MV-4-11 (cell line): ENCODE results near the gene MAGEA3.
"Not testable (repeated sequence)": the region's sequence is repeated elsewhere in the genome, so short reads cannot be mapped to it uniquely, and the experiment has no call there.

Experiments
- DNase-seq: peaks from one replicate; lab custom pipeline; 2025; lab: John Stamatoyannopoulos, UW

The MAGEA3 gene

GRCh38 chrX:152697952-152698931, at the start of gene MAGEA3:
TSS of gene MAGEA3 (plus strand) at chrX:152698794. CDS start at chrX:152700833, 2,039 bp downstream.
- DNase-seq: not testable (repeated sequence)

DNA sequence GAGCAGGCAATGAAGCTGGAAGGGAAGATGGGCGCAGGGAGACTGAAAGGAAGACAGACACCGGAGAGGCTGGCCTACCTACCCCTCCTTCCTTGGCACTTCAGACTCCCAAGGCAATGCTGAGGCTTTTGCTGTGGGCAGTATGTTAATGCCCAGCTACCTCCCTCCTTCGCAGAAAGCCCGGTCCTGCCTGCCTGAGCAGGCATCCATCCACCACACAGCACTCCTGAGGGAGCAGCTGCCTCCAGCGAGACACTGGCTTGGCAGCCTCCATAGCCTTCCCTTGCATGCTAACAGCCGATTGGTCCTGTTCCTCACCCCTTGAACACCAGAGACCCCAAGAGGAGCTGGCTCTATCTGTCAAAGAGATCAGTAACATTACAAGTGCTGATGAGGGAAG, 46.5 kb upstream of the MAGEA3 start:
- no peak for DNase-seq

GRCh38 chrX:152652467-152652866, 46.1 kb upstream of the MAGEA3 start:
- no peak for DNase-seq

- no peak for DNase-seq
Measured at GRCh38 chrX:152656087-152656486, 42.5 kb upstream of the MAGEA3 start.

DNA sequence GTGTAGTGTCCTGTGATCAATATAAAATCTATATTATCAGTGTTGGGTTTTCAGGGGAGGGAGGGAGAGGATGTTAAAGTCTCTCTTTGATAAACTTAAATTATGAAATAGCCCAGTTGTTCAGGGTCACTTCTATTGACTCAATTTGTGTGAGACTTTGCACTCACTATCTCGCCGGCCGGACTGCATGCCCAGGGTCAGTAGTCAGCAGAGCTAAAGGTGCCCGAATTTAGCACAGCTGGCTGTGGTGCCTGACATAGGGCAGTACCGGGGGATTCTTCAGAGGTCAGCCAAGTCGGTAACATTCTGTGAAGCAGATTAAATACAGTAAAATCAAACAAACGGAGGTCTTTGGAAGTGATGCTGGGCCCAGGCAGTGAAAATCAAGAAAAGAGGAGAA, 41.7 kb upstream of the MAGEA3 start:
- DNase-seq: no peak

DNA sequence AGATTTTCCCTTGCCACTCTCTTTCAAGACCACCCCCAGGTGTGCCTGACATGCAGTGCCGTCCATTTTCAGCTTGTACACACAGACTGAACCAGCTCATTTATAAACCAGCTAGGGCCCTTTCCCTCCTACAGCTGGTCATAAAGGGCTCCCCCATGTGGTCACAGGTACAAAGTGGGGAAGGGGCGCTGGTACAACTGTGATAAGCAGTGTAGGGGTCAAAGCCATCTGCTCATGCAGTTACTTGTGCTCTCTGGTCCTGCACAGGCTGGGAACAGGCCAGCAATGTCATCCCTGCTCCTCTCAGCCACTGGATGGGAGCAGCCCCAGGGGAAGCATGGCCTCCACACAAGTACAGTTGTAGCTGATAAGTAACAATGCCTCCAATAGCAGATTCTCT, 40.3 kb upstream of the MAGEA3 start:
- DNase-seq: no peak

DNA sequence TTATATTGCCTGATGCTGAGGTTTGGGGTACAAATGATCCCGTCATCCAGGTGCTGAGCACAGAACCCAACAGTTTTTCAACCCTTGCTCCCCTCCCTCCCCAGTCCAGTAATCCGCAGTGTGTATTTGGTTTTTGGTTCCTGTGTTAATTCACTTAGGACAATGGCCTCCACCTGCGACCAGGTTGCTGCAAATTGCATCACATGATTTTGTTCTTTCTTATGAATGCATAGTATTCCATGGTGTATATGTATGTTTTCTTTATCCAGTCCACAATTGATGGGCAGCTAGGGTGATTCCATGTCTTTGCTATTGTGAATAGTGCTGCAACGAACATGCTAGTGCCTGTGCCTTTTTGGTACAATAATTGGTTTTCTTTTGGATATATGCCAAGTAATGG, 35.5 kb upstream of the MAGEA3 start:
- no peak for DNase-seq

DNA sequence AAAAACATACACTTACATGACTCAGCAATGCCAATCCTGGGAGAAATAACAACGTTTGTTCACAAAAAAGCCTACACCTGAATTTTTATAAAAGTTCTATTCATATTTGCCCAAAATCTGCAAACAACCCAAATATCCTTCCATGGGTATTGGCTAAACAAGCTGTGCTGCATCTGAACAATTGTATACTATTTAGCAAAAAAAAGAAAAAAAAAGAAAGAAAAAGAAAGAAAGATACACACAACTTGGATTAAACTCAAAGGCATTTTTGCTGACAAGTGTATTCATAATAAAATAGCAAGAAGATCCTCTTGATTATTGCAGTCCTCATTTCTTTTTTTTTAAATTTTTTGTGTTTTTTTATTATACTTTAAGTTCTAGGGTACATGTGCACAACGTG, 24.5 kb upstream of the MAGEA3 start:
- DNase-seq: no peak

- DNase-seq: not testable (repeated sequence)
Measured at GRCh38 chrX:152674652-152675051, 23.9 kb upstream of the MAGEA3 start.

DNA sequence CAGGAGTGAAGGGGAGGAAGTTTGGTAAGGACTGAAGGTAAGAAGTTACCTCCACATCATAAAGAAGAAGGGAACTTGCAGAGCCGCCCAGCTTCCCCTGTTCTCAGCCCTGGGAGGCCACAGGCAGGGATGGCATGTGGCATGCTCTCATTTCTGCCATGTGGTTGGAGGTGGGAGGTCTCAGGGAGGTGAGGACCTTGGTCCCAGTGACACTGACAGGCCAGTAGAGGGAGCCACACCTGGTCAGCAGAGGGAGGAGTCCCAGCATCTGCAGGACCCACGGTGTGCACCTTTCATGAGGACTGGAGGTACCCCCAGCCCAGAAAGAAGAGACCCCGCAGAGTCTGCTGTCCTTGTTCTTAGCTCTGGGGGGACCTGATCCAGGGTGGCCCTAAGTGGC, 17.6 kb upstream of the MAGEA3 start:
- not testable (repeated sequence) for DNase-seq

DNA sequence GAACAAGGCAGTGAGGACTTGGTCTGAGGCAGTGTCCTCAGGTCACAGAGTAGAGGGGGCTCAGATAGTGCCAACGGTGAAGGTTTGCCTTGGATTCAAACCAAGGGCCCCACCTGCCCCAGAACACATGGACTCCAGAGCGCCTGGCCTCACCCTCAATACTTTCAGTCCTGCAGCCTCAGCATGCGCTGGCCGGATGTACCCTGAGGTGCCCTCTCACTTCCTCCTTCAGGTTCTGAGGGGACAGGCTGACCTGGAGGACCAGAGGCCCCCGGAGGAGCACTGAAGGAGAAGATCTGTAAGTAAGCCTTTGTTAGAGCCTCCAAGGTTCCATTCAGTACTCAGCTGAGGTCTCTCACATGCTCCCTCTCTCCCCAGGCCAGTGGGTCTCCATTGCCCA, 1.8 kb downstream of the MAGEA3 start:
- not testable (repeated sequence) for DNase-seq

DNA sequence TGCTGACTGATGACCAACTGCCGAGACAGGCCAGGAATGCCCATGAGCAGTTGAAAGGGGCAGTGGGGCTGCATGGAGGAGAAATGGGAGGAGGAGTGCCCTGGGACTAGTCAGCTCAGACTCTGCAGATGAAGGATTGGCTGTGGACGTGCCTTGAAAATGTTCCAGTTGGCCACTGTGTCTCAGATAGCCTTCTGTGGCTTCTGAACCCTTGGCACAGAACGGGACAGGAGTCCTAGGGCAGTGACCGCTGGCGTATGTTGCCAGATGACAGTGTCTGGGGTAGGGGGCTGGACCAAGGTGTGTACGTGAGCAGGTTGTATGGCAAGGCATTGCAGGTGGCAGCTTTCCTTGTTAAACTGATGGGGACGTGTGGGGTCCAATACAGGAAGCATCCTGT, 7.9 kb downstream of the MAGEA3 start:
- not testable (repeated sequence) for DNase-seq

DNA sequence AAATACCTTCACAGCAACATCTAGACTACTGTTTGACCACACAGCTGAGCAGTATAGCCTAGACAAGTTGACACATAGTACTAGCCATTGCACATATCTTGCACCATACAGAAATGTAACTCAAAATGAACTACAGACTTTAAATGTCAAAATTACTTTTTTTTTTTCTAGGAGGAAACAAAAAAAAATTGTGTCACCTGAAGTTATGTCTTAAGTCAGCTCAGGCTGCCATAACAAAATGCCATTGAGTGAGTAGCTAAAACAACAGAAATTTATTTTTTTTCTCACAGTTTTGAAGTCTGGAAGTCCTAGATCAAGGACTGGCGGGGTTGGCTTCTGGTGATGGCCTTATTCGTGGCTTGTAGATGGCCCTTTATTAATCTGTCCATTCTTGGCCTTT, 10.6 kb downstream of the MAGEA3 start, which contains the start of gene CSAG2:
TSS of gene CSAG2 (minus strand) at position 101 of the 400 bp plus-strand sequence. CDS start 161 bp downstream, outside the sequence.
- DNase-seq: not testable (repeated sequence)

GRCh38 chrX:152713195-152713594, 14.6 kb downstream of the MAGEA3 start:
- DNase-seq: not testable (repeated sequence)

DNA sequence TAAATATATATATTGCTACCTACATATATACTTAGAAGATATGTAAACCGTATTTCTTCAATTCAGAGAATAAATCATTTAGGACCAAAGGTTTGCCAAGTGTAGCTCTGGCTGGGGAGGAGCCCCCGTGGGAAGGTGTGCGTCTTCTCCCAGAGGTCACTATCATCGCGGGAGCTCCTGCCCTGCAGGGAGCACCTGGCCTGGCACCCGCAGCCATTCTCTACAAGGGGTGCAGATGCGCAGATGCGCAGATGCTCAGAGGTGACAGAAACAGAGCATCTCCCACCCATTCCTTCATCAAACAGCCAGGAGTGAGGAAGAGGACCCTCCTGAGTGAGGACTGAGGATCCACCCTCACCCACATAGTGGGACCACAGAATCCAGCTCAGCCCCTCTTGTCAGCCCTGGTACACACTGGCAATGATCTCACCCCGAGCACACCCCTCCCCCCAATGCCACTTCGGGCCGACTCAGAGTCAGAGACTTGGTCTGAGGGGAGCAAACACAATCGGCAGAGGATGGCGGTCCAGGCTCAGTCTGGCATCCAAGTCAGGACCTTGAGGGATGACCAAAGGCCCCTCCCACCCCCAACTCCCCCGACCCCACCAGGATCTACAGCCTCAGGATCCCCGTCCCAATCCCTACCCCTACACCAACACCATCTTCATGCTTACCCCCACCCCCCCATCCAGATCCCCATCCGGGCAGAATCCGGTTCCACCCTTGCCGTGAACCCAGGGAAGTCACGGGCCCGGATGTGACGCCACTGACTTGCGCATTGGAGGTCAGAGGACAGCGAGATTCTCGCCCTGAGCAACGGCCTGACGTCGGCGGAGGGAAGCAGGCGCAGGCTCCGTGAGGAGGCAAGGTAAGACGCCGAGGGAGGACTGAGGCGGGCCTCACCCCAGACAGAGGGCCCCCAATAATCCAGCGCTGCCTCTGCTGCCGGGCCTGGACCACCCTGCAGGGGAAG, 15.5 kb downstream of the MAGEA3 start, which contains the start of gene MAGEA2B:
TSS of gene MAGEA2B (plus strand) at position 814 of the 973 bp plus-strand sequence. CDS start 2,479 bp downstream, outside the sequence.
- not testable (repeated sequence) for DNase-seq

GRCh38 chrX:152725409-152725808, 26.8 kb downstream of the MAGEA3 start:
- no peak for DNase-seq

DNA sequence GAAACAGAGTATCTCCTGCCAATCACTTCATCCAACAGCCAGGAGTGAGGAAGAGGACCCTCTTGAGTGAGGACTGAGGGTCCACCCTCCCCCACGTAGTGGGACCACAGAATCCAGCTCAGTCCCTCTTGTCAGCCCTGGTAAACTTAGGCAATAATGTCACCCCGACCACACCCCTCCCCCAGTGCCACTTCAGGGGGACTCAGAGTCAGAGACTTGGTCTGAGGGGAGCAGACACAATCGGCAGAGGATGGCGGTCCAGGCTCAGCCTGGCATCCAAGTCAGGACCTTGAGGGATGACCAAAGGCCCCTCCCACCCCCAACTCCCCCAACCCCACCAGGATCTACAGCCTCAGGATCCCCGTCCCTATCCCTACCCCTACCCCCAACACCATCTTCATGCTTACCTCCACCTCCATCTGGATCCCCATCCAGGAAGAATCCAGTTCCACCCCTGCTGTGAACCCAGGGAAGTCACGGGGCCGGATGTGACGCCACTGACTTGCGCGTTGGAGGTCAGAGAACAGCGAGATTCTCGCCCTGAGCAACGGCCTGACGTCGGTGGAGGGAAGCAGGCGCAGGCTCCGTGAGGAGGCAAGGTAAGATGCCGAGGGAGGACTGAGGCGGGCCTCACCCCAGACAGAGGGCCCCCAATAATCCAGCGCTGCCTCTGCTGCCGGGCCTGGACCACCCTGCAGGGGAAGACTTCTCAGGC, 34.8 kb downstream of the MAGEA3 start, which contains the start of the genes CSAG1 and MAGEA12:
TSS of gene CSAG1 (minus strand) at position 461 of the 715 bp plus-strand sequence. CDS start 1,261 bp downstream, outside the sequence.
TSS of gene MAGEA12 (plus strand) at position 497 of the 715 bp plus-strand sequence. CDS start 2,405 bp downstream, outside the sequence.
- DNase-seq: no peak

DNA sequence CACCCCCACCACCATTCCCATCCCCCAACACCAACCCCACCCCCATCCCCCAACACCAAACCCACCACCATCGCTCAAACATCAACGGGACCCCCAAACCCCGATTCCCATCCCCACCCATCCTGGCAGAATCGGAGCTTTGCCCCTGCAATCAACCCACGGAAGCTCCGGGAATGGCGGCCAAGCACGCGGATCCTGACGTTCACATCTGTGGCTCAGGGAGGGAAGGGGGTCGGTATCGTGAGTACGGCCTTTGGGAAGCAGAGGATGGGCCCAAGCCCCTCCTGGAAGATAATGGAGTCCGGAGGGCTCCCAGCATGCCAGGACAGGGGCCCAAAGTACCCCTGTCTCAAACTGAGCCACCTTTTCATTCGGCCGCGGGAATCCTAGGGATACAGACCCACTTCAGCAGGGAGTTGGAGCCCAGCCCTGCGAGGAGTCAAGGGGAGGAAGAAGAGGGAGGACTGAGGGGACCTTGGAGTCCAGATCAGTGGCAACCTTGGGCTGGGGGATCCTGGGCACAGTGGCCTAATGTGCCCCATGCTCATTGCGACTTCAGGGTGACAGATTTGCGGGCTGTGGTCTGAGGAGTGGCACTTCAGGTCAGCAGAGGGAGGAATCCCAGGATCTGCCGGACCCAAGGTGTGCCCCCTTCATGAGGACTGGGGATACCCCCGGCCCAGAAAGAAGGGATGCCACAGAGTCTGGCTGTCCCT, 35.7 kb downstream of the MAGEA3 start:
- DNase-seq: not testable (repeated sequence)

- no peak for DNase-seq
Measured at GRCh38 chrX:152735101-152735500, 36.5 kb downstream of the MAGEA3 start.

DNA sequence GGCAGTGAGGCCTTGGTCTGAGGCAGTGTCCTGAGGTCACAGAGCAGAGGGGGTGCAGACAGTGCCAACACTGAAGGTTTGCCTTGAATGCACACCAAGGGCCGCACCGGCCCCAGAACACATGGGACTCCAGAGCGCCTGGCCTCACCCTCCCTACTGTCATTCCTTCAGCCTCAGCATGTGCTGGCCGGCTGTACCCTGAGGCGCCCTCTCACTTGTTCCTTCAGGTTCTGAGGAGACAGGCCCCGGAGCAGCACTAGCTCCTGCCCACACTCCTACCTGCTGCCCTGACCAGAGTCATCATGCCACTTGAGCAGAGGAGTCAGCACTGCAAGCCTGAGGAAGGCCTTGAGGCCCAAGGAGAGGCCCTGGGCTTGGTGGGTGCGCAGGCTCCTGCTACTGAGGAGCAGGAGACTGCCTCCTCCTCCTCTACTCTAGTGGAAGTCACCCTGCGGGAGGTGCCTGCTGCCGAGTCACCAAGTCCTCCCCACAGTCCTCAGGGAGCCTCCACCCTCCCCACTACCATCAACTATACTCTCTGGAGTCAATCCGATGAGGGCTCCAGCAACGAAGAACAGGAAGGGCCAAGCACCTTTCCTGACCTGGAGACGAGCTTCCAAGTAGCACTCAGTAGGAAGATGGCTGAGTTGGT, 37.4 kb downstream of the MAGEA3 start:
- no peak for DNase-seq
